ENCODE results near the gene CLIC4. TPM values are rescaled to one million over a fixed set of nuclear protein-coding genes. Genes with fewer than 3 reads are reported as not detected.
"Not testable (repeated sequence)": the region's sequence is repeated elsewhere in the genome, so short reads cannot be mapped to it uniquely, and the experiment has no call there.

The CLIC4 gene
- total and polyA plus RNA-seq, 8 donors = 12.0 to 86.7 (median 24.8) TPM

GRCh38 chr1:24886241-24886640 is 141.0 kb downstream of the CLIC4 start:
- 95 to 100% methylated on average over 1 of the region's 1 CpG for WGBS, 2 donors
- H3K27ac ChIP-seq = no peak overlapping the region
- ATAC-seq = no peak
- H3K4me1 ChIP-seq = no peaks in the 10 kb centered on the region
- H3K27me3 ChIP-seq = no peaks in the 10 kb centered on the region
- no peaks in the 10 kb centered on the region for H3K9me3 ChIP-seq
- no peak for TF ChIP-seq CTCF (IDR thresholded peaks at IDR 0.05)
- intact Hi-C loops (cut with DNase I) = no loop called here
- peak in 1 of 6 donors; percentile 5 for DNase-seq
- no peaks in the 10 kb centered on the region for H3K36me3 ChIP-seq
- FAIRE-seq = no peak
- no peak overlapping the region for H3K4me3 ChIP-seq

GRCh38 chr1:24888061-24888970 is 143.1 kb downstream of the CLIC4 start:
- peak in 1 of 6 donors; percentile 11 for DNase-seq
- H3K27ac ChIP-seq = no peak overlapping the region
- H3K4me1 ChIP-seq = no peaks in the 10 kb centered on the region
- no peak overlapping the region for H3K4me3 ChIP-seq
- H3K9me3 ChIP-seq = no peaks in the 10 kb centered on the region
- no peaks in the 10 kb centered on the region for H3K27me3 ChIP-seq
- no peaks in the 10 kb centered on the region for H3K36me3 ChIP-seq
- no peak for TF ChIP-seq CTCF (IDR thresholded peaks at IDR 0.05)
- ATAC-seq = no peak
- no peak for FAIRE-seq
- 76 to 89% methylated on average over 9 of the region's 9 CpGs for WGBS, 2 donors
- intact Hi-C loops (cut with DNase I) = no loop called here

GRCh38 chr1:24888971-24889676 is 143.9 kb downstream of the CLIC4 start:
- Histone ChIP-seq H3K27ac (no peak overlapping the region), H3K4me1 (no peaks in the 10 kb centered on the region), H3K9me3 (no peaks in the 10 kb centered on the region), H3K36me3 (no peaks in the 10 kb centered on the region), H3K4me3 (no peak overlapping the region), H3K27me3 (no peaks in the 10 kb centered on the region)
- TF ChIP-seq CTCF (IDR thresholded peaks at IDR 0.05) = no peak
- FAIRE-seq = no peak
- intact Hi-C loops (cut with DNase I) = no loop called here
- WGBS, 2 donors = 64 to 67% methylated on average over 4 of the region's 4 CpGs
- ATAC-seq = no peak
- no peak for DNase-seq

GRCh38 chr1:24890887-24891286 is 145.6 kb downstream of the CLIC4 start:
- H3K4me1 ChIP-seq = no peaks in the 10 kb centered on the region
- DNase-seq = no peak
- no peak for TF ChIP-seq CTCF (IDR thresholded peaks at IDR 0.05)
- no peak for ATAC-seq
- no peak overlapping the region for H3K4me3 ChIP-seq
- intact Hi-C loops (cut with DNase I) = no loop called here
- no peaks in the 10 kb centered on the region for H3K27me3 ChIP-seq
- H3K9me3 ChIP-seq = no peaks in the 10 kb centered on the region
- 80 to 83% methylated on average over 2 of the region's 2 CpGs for WGBS, 2 donors
- FAIRE-seq = no peak
- H3K27ac ChIP-seq = no peak overlapping the region
- no peaks in the 10 kb centered on the region for H3K36me3 ChIP-seq

- DNase-seq; FAIRE-seq; H3K4me3 ChIP-seq; H3K27ac ChIP-seq; ATAC-seq; intact Hi-C loops (cut with DNase I); H3K36me3 ChIP-seq; H3K27me3 ChIP-seq; H3K9me3 ChIP-seq; H3K4me1 ChIP-seq: not testable (repeated sequence)
- 51 to 59% methylated on average over 1 of the region's 1 CpG for WGBS, 2 donors
These were observed 146.1 kb downstream of the CLIC4 start for GRCh38 chr1:24891367-24891766.

All from pancreas (tissue), 10 donors.